GM18867 (cell line): ENCODE results near the gene ZMYND10.

ENCODE experiments used
- ATAC-seq: cut with Tn5 transposase; IDR thresholded peaks from one replicate; pipeline ENCODE4 v1.9.1; 2021; ENCODE audit warnings: mild to moderate bottlenecking, moderate library complexity; ENCODE audit not compliant: unreplicated experiment

The ZMYND10 gene

DNA sequence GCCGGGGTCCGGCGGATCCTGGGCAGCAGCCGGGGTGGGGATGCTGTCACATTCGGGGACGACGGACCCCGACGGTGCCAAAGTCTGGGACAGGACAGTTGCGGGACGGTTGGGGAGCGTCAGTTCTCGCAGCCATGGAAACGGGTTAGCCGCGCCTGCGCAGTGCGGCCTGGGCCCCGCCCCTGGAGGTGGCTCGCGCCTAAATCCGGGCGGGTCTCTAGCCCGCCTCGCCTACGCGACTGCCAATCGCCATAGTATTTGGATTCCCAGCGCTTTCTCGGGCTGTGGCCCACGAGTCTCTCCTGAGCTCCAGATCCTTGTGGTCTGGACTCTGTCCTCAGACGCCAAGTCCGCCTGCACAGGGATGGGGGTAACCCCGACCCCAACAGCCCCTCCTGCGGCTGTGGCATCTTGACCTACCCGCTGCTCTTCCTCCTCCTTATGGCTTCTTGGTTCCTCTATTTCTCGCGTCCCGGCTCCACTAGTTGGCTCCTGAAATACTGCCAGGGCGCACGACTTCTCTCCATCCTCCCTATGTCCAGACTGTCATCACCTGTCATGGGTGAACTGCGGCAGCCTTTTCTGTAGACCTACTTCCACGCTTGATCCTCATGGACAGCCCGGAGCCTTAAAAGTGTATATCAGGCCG lies at the start of gene ZMYND10:
Gene ZMYND10, minus strand, starts transcription at position 147 of the 649 bp plus-strand sequence. CDS start 153 bp downstream, outside the sequence.
- no peak for ATAC-seq

DNA sequence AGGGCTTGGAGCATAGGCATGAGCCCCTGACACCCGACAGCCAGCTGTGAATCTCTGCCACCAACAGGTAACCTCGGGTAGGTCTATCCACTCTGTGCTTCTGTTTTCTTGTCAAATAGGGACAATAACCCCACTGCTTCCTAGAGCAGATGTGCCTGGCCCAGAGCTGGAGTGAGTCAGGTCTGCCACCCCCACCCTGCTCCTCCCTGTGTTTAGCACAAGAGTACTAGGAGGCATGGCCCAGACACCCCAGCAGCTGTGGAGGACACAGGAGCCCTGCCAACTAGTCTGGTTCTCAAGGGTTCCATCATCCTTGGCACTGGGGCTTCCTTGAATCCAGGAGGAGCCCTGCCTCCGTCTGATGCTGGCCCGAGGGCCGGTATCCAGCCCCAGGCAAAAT lies 47.5 kb upstream of the ZMYND10 start:
- ATAC-seq: no peak

DNA sequence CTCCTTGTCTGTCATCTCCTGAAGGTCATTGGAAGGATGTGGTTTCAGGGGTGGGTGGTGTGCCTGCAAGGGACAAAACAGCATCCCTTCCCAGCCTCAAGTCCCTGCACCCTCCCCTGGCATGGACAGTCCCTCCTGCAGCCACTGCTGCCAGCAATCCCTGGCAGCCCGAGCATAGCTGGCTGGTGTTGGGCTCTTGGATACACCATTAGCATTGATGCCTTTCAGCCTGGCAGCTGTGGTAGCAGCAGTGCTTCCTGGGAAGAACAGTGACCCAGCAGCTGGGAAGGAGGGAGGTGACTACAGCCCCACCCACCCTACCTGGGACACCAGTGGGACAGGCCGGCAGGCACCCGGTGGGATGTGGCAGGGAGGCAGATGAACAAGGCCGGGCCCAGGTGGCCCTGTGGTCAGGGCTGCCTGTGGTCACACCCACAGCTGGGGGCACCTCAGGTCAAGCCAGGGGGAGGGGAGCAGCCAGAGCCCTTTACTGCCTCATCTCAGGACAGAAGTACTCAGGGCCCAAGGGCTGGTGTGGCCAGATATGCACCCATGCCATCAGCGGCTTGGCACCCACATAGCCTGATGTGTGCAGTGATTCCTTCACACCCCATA lies 46.7 kb upstream of the ZMYND10 start:
- ATAC-seq: no peak

DNA sequence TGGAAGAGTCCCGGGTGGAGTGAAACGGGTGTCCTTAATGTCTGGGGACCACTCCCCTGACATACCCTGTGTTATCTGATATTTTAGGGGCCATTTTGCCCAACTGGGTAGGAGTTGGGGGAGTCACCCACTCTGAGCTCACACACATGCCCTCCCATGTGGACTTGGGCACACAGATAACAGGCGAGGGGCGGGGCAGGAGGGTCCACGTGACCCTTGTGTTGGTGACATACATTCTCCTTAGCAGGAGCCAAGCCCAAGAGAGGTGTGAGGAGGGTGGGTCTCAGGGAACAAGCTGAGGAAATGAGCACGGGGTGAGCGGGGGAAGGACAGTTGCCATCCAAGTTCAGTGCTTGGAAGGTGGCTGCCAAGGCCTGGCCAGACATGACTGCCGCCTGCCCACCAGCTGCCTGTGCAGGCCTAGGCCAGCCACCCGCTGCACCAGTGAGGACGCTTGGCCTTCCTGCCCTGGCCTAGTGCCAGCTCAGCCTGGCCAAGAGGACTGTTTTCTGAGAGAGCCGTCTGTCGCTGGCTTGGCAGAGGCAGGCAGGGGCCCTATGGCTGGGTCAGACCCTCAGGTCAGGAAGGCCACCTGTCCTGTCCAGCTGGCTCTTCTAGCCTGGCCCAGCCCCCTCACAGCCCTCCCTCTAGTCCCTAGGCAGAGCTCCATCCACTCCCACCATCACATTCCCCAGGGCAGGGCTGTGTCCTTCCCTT lies 45.1 kb upstream of the ZMYND10 start:
- no peak for ATAC-seq

DNA sequence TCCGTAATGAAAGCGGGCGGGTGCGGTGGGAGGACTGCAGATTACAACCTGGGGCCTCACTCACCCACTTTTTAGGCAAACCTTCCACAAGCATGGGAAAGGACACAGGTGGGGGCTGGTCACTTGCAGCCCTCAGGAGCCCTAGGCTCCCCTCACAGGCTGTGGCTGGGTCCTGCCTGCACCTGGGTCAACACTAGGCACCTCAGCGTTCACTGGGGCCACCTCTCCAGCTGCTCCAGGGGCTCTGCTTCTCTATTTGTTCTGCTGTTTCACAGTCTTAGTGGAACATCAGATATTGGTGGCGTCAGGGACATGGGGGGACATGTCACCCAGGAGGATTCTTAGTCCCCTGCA lies 43.9 kb upstream of the ZMYND10 start:
- ATAC-seq: no peak

DNA sequence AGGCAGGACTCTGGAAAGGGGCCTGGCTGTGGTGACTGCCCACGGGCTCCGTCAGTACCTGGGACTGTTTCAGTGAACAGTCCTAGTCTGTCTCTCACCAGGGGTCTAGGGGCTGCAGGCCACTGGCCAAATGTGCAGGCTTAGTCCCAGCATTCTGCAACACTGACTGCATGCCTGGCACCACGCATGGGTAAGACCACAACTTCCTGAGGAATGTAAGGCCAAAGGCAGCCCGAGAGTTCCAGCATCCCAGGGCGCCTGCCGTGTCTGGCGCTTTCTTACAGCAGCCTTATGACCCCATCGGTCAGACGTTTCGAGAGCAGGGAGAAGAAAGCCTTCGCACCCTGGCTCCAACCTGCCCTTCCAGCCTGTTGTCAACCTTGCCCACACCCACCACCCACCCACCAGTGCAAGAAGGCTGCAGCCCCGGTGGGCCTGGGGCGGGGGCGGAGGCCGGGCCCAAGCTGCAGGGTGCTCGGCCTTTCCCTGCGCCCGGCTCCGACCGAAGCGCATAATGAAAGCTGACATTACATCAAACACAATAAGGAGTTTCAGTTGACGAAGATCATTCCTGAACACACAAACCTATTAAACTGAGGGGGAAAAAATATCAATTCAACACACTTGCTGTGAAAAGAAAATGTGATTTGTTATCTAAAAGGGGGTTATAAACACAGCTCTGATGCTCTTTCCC lies 43.3 kb upstream of the ZMYND10 start:
- no peak for ATAC-seq

DNA sequence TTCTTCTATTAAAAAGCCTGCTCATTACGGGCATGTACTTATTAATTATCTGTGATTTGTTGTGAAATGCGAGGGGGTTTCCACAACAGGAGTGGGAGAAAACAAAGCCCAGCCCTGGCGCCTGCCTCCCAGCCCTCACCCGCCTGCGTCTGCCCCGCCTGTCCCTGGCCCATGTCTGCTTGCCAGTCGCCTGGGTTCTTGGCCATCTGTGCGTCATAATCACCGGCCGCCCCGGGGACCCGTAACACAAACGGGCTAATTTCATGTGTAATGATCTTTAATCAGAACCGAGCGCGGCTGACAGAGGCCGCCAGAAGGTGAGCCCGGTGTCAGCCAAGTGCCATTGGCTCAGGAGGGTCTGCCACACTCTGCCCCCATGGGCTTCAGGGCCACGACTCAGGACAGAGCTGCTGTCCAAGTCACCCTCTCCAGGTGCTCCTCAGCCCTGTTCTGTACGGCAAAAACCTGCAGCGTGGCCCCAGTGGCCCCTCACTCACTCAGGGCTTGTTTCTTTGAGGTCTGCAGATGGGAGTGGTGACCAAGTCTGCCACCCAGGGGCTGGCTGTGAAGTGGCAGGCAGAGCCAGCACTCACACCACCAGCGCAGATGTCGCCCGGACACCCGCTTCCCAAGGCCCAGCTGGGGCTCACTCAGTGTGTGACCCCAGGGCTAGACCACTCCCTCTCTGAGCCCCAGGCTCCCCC lies 42.6 kb upstream of the ZMYND10 start:
- ATAC-seq: no peak

DNA sequence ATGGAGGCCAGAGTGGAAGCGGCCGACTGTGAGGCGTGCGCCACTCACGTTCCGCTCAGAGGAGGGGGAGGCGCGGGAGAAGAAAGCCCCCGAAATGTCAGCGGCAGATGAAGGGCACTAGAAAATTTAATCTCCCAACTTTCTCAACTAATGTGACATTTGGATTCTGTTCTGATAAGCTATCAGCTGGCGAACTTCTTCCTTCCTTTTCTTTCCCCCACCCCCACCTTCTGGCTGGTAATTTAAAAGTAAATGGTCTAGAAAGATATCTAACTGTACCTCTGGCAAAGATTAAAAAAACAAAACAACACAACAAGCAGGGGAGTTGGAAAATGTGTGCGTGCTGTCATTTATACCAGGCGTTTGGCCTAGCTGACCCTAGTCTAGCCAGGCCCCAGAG lies 40.2 kb upstream of the ZMYND10 start:
- ATAC-seq: no peak

DNA sequence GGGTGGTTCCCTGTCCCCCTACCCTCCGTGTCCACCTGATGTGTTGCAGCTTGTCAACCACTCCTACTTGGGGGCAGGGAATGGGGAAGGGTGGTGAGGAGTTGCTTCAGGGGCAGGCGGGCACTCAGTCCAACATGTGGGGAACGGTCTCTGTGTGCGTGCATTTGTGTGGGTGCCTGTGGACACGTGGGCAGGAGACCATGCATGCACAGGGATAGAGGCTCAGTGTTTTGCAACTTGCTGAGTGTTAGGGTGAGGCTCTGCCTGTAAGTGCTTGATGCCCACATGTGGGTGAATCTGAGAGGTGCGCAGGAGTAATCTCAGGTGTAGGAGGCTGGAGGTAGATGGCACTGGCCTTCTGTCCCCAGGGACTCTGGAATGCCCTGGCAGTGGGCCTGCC lies 38.2 kb upstream of the ZMYND10 start:
- no peak for ATAC-seq

DNA sequence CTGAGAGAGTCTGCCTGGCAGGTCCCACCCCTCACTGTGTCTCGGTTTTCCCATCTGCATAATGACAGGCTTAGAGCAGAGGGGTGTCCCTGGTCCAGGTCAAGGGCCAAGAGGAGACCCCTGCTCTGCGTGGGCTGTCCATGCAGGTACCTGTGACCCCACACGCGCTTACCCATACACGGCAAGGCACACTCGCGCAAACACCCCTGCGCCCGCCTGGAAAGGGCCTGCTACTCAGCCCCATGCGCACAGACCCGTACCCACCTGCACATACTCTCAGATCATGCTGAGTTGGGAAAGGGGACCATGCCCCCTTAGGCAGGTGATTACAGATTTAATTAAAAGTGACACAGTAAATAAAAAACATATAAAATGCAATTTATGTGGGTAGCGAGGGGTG lies 37.2 kb upstream of the ZMYND10 start:
- no peak for ATAC-seq

DNA sequence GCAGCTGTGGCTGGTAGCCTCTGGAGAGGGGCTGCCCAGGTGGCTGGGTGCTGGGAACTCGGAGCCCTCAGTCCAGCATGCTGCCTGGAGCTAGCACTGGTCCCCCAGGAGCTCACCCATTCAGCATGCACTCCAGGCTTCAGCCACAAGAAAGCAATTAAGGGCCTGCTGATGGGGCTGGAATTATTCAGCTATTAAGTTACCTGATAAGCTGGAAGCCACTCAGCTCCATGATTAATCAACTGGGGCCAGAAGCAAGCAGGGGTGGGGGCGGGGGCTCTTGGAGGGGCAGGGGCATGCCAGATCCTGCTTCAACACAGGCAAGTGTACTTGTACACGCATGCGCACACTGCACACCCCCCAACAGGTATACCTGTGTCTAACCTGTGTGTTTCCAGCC lies 35.9 kb upstream of the ZMYND10 start:
- no peak for ATAC-seq

DNA sequence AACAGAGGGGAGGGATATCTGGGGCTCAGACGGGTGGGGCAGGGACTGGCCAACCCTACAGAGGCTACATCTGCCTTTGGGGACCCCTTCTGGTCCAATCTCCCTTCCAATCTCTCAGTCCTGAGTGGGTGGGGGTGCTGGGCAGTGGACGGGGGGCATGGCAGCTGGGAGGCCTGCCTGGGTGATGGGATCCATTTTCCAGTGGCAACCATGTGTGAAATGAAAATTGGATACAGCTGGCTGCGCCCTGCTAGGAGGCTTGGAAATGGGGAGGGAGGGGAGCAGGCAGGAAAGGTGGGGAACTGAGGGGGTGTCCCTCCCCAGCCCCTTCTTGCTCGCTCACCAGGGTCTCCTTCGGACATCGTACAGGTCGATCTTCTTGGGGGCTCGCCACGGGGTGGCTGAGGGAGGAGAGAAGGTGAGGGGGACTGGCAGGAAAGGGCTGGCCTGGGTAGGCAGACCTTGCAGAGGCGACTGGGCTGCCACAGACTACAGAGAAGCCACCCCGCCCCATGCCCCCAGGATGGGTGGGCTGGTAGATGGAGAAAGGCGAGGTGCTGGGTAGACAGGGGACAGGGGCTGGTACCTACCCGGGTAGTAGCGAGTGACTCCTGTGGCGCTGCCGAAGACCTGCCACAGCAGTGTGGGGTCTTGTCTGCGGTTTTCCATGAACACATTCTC lies 35.0 kb upstream of the ZMYND10 start:
- no peak for ATAC-seq

DNA sequence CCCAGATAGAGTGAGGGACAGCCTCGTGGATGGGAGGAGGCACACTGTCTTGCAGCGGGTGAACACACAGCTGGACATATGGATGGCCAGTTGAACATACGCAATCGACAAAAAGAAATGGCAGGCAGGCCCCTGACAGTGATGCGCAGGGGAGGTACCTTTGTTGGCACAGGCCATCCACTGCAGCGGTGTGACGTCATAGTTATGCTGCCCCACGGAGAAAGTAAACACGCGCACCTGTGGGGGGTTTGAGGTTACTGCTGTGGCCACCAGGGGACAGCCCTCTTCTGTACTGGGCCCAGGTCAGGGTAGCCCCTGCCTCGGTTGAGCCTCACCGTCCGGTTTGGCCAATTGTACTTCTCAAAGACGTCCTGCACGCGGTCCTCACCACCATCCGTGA lies 33.2 kb upstream of the ZMYND10 start:
- no peak for ATAC-seq

DNA sequence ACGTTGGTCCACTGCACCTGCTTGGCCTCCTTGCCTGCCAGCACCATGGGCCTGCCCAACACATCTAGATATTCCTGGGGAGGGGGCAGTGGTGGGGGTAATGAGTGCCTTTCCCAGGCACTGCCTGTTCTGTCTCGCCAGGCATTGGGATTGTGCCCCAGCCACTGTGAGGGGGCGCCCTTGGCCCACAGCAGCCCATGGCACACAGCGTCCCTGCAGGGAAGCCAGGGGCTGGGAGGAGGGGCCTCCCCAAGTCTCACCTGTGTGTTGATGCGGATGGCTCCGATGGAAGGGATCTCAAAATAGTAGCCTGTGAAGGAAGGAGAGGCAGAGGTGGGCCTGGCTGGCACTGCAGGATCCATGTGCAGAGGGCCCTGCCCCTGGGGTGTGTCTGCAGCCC lies 32.5 kb upstream of the ZMYND10 start:
- ATAC-seq: no peak

DNA sequence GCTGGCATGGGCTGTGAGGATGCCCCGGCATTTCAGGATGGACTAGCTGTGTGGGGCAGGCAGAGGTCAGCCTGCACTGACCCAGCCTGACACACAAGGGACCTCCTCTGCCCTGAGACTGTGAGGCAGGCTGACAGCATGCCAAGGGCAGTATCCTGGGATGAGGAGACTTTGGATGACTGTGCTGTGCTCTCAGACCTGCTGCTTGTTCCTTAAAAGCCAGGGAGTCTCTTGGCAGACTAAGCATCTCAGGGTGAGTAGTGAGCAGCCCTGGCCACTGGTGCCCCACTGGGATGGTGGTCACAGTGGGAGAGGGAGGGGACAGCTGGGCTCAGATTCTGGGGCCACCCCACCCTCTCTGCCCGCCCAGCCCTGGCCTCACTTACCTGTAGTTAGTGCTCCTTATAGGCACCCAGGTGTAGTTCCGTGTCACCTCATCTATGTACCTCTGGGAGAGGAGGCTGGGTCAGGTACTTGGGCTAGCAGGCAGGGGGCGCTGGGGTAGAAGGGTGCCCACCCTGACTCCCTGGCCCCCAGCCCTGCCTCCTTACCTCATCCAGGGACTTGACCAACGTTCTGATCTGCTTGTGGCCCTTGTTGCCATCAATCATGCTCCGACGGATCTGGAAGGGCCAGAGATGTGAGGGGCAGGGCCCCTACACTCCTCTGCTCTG lies 29.9 kb upstream of the ZMYND10 start:
- ATAC-seq: no peak

DNA sequence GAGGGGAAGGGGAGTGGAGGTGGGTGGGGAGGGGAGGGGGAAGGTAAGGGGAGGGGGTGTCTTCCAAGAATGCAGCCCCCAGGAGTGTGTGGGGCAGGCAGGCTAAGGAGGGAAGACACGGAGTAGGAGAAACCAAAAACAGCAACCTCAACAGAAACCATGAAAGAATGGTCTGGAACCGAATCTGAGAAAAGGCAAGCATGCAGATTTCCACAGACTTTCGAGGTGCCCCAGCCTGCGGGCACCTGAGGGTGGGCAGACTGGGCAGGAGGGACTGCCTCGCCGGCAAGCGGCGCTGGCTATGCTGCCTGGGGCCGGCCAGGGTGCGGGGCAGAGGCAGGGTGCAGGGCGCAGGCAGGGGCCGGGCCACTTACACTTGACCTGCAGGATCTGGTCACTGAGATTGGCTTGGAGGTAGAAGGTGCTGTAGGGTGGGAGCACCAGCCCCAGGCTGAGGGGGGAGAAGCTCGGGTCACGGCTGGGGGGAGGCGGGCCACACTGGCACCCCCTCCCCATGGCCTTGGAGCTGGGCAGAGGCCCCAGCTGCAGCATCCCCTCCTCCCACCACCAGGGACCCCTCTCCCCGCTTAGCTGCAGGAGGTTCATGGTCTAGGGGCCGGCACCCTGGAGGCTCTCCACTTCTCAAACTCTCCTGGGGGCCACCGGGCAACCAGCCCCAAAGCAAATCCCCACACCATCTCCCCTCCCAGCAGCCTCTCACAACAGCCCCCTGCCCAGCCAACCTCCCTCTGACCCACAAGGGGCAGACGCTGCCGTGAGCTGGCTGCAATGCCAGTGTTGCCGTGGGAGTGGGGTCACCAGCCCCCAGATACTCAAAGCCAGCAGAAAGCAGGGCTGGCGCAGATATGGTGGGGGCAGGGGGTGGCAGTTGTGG lies 29.1 kb upstream of the ZMYND10 start:
- no peak for ATAC-seq

DNA sequence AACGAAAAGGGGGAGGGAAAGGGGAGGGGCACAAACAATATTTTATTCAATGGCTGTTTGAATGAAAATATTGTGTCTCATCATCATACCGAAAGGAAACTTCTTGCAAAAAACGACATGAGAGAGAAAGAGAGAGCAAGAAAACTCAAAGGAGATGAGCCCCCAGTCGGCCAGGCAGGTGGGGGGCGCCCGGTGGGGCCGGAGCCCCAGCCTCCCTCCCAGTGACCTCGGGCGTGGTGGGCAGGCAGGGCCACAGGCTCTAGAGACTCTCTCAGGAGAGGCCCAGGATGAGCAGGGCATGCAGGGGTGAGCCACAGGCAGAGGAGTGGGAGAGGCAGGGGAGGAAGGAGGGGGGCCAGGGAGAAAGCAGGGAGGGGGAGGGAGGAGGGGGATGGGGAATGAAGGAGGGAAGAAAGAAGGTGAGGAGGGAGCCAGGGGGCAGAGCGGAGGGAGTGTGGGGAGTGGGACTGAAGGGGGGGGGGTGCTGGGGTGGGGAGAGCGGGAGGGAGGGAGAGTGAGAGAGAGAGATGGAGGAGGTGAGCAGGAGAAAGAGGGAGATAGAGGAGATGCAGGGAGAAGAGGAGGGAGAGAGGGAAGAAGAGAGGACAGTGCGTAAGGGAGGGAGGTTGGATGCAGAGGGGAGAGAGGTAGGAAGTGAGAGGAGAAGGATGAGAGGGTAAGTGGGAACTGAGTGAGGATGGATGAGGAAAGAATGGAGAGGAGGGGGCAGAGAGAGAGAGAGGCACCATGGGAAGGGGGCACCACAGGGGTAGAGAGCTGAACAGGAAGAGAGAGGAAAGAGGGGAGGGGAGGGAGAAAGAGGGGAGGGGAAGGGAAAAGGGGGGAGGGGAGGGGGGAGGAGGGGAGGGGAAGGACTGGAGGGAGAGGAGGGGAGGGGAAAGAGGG lies 27.9 kb upstream of the ZMYND10 start:
- ATAC-seq: no peak

DNA sequence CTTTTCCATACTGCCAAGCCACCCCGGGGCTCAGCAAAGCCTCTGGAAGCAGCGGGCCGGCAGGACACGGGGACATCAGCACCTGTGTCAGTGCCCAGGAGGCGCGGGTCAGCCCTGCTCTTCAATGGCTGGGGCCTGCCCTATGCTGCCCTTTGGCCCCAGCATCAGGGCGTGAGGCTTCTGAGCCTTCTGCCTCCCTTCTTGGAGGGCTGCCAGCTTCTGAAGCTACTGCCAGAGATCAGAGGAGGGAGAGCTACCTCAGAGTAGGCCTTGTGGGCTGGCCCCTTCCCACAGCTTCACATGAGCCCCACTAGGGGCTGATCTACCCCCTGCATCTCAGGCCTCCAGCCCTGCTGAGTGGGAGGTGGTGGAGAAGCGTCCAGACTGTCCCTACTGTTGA lies 26.8 kb upstream of the ZMYND10 start:
- ATAC-seq: no peak
